Activated naive CD8-positive, alpha-beta T cell treated with anti-CD3 and anti-CD28 coated beads, Interleukin-2, amount 50 U/mL, for 24 hours (primary cell): ENCODE results near the gene NEUROD4.

Experiments
- ATAC-seq: fragments of 150-1000 bp; cut with Tn5 transposase; one replicate; pipeline ENCODE4 v1.10.0; 2021
- DNase-seq: peaks from one replicate; pipeline ENCODE4 v3.0.0; 2021
- H3K27ac Mint-ChIP-seq: one replicate; pipeline ENCODE4 v1.8.0; 2021; ENCODE audit warnings: mild to moderate bottlenecking, mixed read lengths
- H3K27me3 Mint-ChIP-seq: one replicate; pipeline ENCODE4 v1.8.0; 2021; ENCODE audit warnings: mixed read lengths
- H3K36me3 Mint-ChIP-seq: one replicate; pipeline ENCODE4 v1.8.0; 2021; ENCODE audit warnings: low read depth, mixed read lengths
- H3K4me1 Mint-ChIP-seq: one replicate; pipeline ENCODE4 v1.8.0; 2021; ENCODE audit warnings: mixed read lengths
- H3K4me3 Mint-ChIP-seq: one replicate; pipeline ENCODE4 v1.8.0; 2021; ENCODE audit warnings: mild to moderate bottlenecking, moderate library complexity, mixed read lengths
- H3K9me3 Mint-ChIP-seq: one replicate; pipeline ENCODE4 v1.8.0; 2021; ENCODE audit warnings: mixed read lengths

Gene NEUROD4

GRCh38 chr12:54988402-54989054 lies 31.2 kb upstream of the NEUROD4 start:
- no peaks in the 10 kb centered on the region for H3K27me3 Mint-ChIP-seq
- no peak for ATAC-seq
- no peak overlapping the region for H3K4me3 Mint-ChIP-seq
- H3K4me1 Mint-ChIP-seq, result peaks cover 81% of the 10 kb centered on the region
- H3K27ac Mint-ChIP-seq, result peak overlapping the region; percentile 49
- no peaks in the 10 kb centered on the region for H3K9me3 Mint-ChIP-seq
- no peak for DNase-seq
- H3K36me3 Mint-ChIP-seq, result peaks cover 8% of the 10 kb centered on the region

- Mint-ChIP-seq H3K4me1 (peaks cover 77% of the 10 kb centered on the region), H3K36me3 (peaks cover 2% of the 10 kb centered on the region), H3K4me3 (peak overlapping the region; percentile 36)
Observed at GRCh38 chr12:54989829-54990228, 29.9 kb upstream of the NEUROD4 start.

GRCh38 chr12:54991161-54991990 lies 28.4 kb upstream of the NEUROD4 start:
- DNase-seq, result peak; percentile 34
- Mint-ChIP-seq H3K27me3 (no peaks in the 10 kb centered on the region), H3K27ac (peak overlapping the region; percentile 99), H3K9me3 (no peaks in the 10 kb centered on the region), H3K4me1 (peaks cover 63% of the 10 kb centered on the region), H3K4me3 (peak overlapping the region; percentile 85), H3K36me3 (peaks cover 2% of the 10 kb centered on the region)
- ATAC-seq, result peak; percentile 79

More at GRCh38 chr12:54989829-54990228, 29.9 kb upstream of the NEUROD4 start:
- Mint-ChIP-seq H3K27ac (peak overlapping the region; percentile 99), H3K27me3 (no peaks in the 10 kb centered on the region), H3K9me3 (no peaks in the 10 kb centered on the region)
- DNase-seq, result no peak
- ATAC-seq, result no peak

GRCh38 chr12:54991991-54992375 lies 27.8 kb upstream of the NEUROD4 start:
- Mint-ChIP-seq H3K4me3 (peak overlapping the region; percentile 85), H3K27ac (peak overlapping the region; percentile 99), H3K27me3 (no peaks in the 10 kb centered on the region), H3K4me1 (peaks cover 58% of the 10 kb centered on the region), H3K36me3 (peaks cover 2% of the 10 kb centered on the region), H3K9me3 (no peaks in the 10 kb centered on the region)
- DNase-seq, result no peak
- peak; percentile 49 for ATAC-seq

GRCh38 chr12:54993181-54993835 lies 26.5 kb upstream of the NEUROD4 start:
- Mint-ChIP-seq H3K36me3 (no peaks in the 10 kb centered on the region), H3K9me3 (no peaks in the 10 kb centered on the region), H3K4me1 (peaks cover 47% of the 10 kb centered on the region), H3K27ac (peak overlapping the region; percentile 49), H3K27me3 (no peaks in the 10 kb centered on the region), H3K4me3 (no peak overlapping the region)
- peak; percentile 52 for DNase-seq
- ATAC-seq, result peak; percentile 74

GRCh38 chr12:54996205-54996604 lies 23.6 kb upstream of the NEUROD4 start:
- H3K4me1 Mint-ChIP-seq, result peaks cover 23% of the 10 kb centered on the region
- no peak for ATAC-seq
- no peak for DNase-seq
- H3K27ac Mint-ChIP-seq, result no peak overlapping the region
- no peaks in the 10 kb centered on the region for H3K9me3 Mint-ChIP-seq
- peaks cover 2% of the 10 kb centered on the region for H3K36me3 Mint-ChIP-seq
- H3K27me3 Mint-ChIP-seq, result no peaks in the 10 kb centered on the region
- H3K4me3 Mint-ChIP-seq, result no peak overlapping the region

GRCh38 chr12:54997929-54998522 lies 21.7 kb upstream of the NEUROD4 start:
- ATAC-seq, result no peak
- H3K27me3 Mint-ChIP-seq, result no peaks in the 10 kb centered on the region

GRCh38 chr12:54998958-54999510 lies 20.7 kb upstream of the NEUROD4 start:
- H3K27ac Mint-ChIP-seq, result no peak overlapping the region

More at GRCh38 chr12:54997929-54998522, 21.7 kb upstream of the NEUROD4 start:
- Mint-ChIP-seq H3K36me3 (peaks cover 2% of the 10 kb centered on the region), H3K4me3 (no peak overlapping the region), H3K9me3 (no peaks in the 10 kb centered on the region), H3K27ac (no peak overlapping the region), H3K4me1 (peaks cover 17% of the 10 kb centered on the region)
- DNase-seq, result no peak

GRCh38 chr12:55001198-55001868 lies 18.4 kb upstream of the NEUROD4 start:
- DNase-seq (no peak), ATAC-seq (no peak)
- peaks cover 4% of the 10 kb centered on the region for H3K9me3 Mint-ChIP-seq
- H3K36me3 Mint-ChIP-seq, result peaks cover 2% of the 10 kb centered on the region
- H3K4me1 Mint-ChIP-seq, result peaks cover 11% of the 10 kb centered on the region
- peak overlapping the region; percentile 3 for H3K27ac Mint-ChIP-seq
- no peaks in the 10 kb centered on the region for H3K27me3 Mint-ChIP-seq
- no peak overlapping the region for H3K4me3 Mint-ChIP-seq

More at GRCh38 chr12:54998958-54999510, 20.7 kb upstream of the NEUROD4 start:
- Mint-ChIP-seq H3K4me1 (peaks cover 13% of the 10 kb centered on the region), H3K4me3 (no peak overlapping the region), H3K9me3 (no peaks in the 10 kb centered on the region), H3K27me3 (no peaks in the 10 kb centered on the region), H3K36me3 (peaks cover 2% of the 10 kb centered on the region)
- DNase-seq, result no peak
- no peak for ATAC-seq

GRCh38 chr12:55002355-55002754 lies 17.4 kb upstream of the NEUROD4 start:
- Mint-ChIP-seq H3K27ac (no peak overlapping the region), H3K27me3 (no peaks in the 10 kb centered on the region), H3K4me1 (peaks cover 11% of the 10 kb centered on the region), H3K9me3 (peaks cover 4% of the 10 kb centered on the region), H3K36me3 (peaks cover 6% of the 10 kb centered on the region), H3K4me3 (no peak overlapping the region)
- ATAC-seq, result no peak
- DNase-seq, result no peak

- Mint-ChIP-seq H3K36me3 (peaks cover 4% of the 10 kb centered on the region), H3K4me1 (no peaks in the 10 kb centered on the region), H3K4me3 (no peak overlapping the region), H3K27me3 (peaks cover 3% of the 10 kb centered on the region), H3K27ac (no peak overlapping the region), H3K9me3 (peaks cover 12% of the 10 kb centered on the region)
- no peak for DNase-seq
- ATAC-seq, result no peak
Observed at GRCh38 chr12:55008944-55009585, 10.7 kb upstream of the NEUROD4 start.

- no peak for DNase-seq
- Mint-ChIP-seq H3K4me1 (peaks cover 5% of the 10 kb centered on the region), H3K27ac (no peak overlapping the region), H3K9me3 (peaks cover 5% of the 10 kb centered on the region), H3K27me3 (peaks cover 36% of the 10 kb centered on the region), H3K4me3 (no peak overlapping the region), H3K36me3 (no peaks in the 10 kb centered on the region)
- no peak for ATAC-seq
Observed at GRCh38 chr12:55017416-55017925, 2.3 kb upstream of the NEUROD4 start.

GRCh38 chr12:55024575-55024974 lies 4.8 kb downstream of the NEUROD4 start:
- Mint-ChIP-seq H3K27ac (no peak overlapping the region), H3K9me3 (no peaks in the 10 kb centered on the region), H3K4me3 (no peak overlapping the region), H3K27me3 (peaks cover 31% of the 10 kb centered on the region), H3K36me3 (no peaks in the 10 kb centered on the region), H3K4me1 (peaks cover 4% of the 10 kb centered on the region)
- no peak for DNase-seq
- ATAC-seq, result no peak
